HepG2 (cell line): ENCODE data around the gene HES1. TPM values are rescaled to one million over a fixed set of nuclear protein-coding genes. Genes with fewer than 3 reads are reported as not detected.

Experiments
- ARID2 ChIP-seq: sonication (generic); formaldehyde crosslinking; IDR thresholded peaks from 2 replicates; pipeline ENCODE4 v1.8.1; 2022; ENCODE audit warnings: mild to moderate bottlenecking, missing genetic modification reagents, borderline replicate concordance
- ATF1 ChIP-seq: IDR thresholded peaks from 2 replicates; pipeline ENCODE4 v1.6.1; 2016; ENCODE audit warnings: mild to moderate bottlenecking, control low read depth
- BORCS8-MEF2B ChIP-seq: sonication (generic); formaldehyde crosslinking; IDR thresholded peaks from 2 replicates; pipeline ENCODE4 v1.8.0; 2022; ENCODE audit warnings: mild to moderate bottlenecking, missing genetic modification reagents
- CBFB ChIP-seq: sonication (generic); formaldehyde crosslinking; IDR thresholded peaks from 2 replicates; pipeline ENCODE4 v1.4.0; 2020; ENCODE audit warnings: missing genetic modification reagents
- ESRRA ChIP-seq: sonication (generic); formaldehyde crosslinking; IDR thresholded peaks from 2 replicates; pipeline ENCODE4 v1.5.1; 2020; ENCODE audit warnings: mild to moderate bottlenecking, low read depth, missing genetic modification reagents
- KLF9 ChIP-seq: IDR thresholded peaks from 2 replicates; pipeline ENCODE4 v1.6.1; 2016; ENCODE audit warnings: low read depth
- NR2C2 ChIP-seq: sonication (generic); formaldehyde crosslinking; IDR thresholded peaks from 2 replicates; pipeline ENCODE4 v1.4.0; 2020; ENCODE audit warnings: missing genetic modification reagents, mild to moderate bottlenecking, moderate library complexity, borderline replicate concordance
- SIX1 ChIP-seq: sonication (generic); formaldehyde crosslinking; IDR thresholded peaks from 2 replicates; pipeline ENCODE4 v1.4.0; 2020; ENCODE audit warnings: missing genetic modification reagents, borderline replicate concordance
- SNAPC4 ChIP-seq: sonication (generic); formaldehyde crosslinking; IDR thresholded peaks from 2 replicates; pipeline ENCODE4 v1.4.0; 2020; ENCODE audit warnings: mild to moderate bottlenecking, missing genetic modification reagents
- ZKSCAN5 ChIP-seq: sonication (generic); formaldehyde crosslinking; IDR thresholded peaks from 2 replicates; pipeline ENCODE4 v1.5.1; 2020; ENCODE audit warnings: mild to moderate bottlenecking, missing genetic modification reagents
- ZNF609 ChIP-seq: sonication (generic); formaldehyde crosslinking; IDR thresholded peaks from 2 replicates; pipeline ENCODE4 v1.4.0; 2020; ENCODE audit warnings: mild to moderate bottlenecking, missing genetic modification reagents, borderline replicate concordance
- polyA plus RNA-seq, 8 experiments: library from polyadenylated mRNA; depleted of rRNA in 3 of 8; stranded (reverse) in 7 of 8; unstranded in 1 of 8; fragments of >200 nt; fragmentation: Illumina TruSeq in 4 of 8; extraction: Trizol in 4 of 8; gene quantifications; 2 replicates each; pipeline versions ENCODE4 v1.2.1 to v1.2.3, GENCODE V29; 2011 to 2016; ENCODE audit warnings: low read depth in 4 of 8, missing spikeins in 1 of 8, mixed read lengths in 1 of 8; ENCODE audit not compliant: insufficient read depth in 1 of 8
- total RNA-seq, 5 experiments: library from RNA; depleted of rRNA; stranded (reverse); fragments of >200 nt; fragmentation: Illumina TruSeq; extraction: Trizol; gene quantifications; 2 replicates each; pipeline ENCODE4 v1.2.3, GENCODE V29; 2016; ENCODE audit warnings: low read depth in 1 of 5
- TF ChIP-seq, protein P1 (sequence below): sonication (generic); formaldehyde crosslinking; IDR thresholded peaks from 2 replicates; pipeline ENCODE4 v1.4.0; 2020; ENCODE audit warnings: missing genetic modification reagents

HES1 gene
- total and polyA plus RNA-seq, 2 of the 13 experiments (the other 11 are each of a cell fraction or from before 2014, with no cell fraction given) = 15.4 to 19.8 TPM

DNA sequence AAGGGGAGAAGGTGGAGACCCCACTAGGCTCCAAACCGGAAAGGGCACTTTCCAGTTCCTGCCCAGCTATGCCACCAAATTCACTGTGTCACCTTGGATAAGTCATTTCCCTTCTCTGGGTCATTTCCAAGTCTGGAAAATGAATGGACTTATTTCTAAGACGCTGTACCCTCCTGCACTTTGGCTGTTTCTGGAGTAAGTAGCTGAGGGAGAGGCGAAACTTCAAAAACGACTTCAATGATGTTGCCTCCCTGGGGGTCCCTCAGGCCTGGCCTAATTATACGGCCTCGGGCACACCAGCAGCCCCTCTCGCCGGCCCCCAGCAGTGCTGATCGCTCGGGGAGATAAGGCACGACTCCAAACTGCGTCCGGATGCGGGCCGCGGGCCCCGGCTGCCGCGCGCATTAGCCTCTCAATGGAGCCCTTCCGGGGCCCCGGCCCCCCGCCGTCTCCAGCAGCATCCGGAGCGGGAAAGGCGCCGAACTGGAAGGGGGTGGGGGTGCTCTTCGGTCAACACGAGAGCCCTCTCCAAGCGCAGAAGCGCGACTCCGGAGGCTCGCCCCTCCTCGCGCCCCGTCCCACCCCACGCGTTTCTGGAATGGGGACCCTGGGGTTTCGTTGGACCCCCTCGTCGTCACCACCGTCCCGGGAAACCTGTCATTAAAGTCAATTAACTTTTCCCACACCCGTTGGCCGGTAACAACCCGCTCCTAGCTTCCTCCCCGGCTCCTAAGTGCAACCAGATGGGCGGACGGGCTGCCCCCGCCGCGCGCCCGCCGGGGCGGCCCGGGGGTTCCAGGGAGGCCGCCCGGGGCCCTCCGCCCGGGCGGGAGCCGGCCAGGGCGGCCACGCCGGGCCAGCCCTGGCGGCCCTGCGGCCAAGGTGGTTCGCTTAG, 4.8 kb downstream of the HES1 start (continued):
- no peak for TF ChIP-seq ZKSCAN5
- TF ChIP-seq, protein P1, sequence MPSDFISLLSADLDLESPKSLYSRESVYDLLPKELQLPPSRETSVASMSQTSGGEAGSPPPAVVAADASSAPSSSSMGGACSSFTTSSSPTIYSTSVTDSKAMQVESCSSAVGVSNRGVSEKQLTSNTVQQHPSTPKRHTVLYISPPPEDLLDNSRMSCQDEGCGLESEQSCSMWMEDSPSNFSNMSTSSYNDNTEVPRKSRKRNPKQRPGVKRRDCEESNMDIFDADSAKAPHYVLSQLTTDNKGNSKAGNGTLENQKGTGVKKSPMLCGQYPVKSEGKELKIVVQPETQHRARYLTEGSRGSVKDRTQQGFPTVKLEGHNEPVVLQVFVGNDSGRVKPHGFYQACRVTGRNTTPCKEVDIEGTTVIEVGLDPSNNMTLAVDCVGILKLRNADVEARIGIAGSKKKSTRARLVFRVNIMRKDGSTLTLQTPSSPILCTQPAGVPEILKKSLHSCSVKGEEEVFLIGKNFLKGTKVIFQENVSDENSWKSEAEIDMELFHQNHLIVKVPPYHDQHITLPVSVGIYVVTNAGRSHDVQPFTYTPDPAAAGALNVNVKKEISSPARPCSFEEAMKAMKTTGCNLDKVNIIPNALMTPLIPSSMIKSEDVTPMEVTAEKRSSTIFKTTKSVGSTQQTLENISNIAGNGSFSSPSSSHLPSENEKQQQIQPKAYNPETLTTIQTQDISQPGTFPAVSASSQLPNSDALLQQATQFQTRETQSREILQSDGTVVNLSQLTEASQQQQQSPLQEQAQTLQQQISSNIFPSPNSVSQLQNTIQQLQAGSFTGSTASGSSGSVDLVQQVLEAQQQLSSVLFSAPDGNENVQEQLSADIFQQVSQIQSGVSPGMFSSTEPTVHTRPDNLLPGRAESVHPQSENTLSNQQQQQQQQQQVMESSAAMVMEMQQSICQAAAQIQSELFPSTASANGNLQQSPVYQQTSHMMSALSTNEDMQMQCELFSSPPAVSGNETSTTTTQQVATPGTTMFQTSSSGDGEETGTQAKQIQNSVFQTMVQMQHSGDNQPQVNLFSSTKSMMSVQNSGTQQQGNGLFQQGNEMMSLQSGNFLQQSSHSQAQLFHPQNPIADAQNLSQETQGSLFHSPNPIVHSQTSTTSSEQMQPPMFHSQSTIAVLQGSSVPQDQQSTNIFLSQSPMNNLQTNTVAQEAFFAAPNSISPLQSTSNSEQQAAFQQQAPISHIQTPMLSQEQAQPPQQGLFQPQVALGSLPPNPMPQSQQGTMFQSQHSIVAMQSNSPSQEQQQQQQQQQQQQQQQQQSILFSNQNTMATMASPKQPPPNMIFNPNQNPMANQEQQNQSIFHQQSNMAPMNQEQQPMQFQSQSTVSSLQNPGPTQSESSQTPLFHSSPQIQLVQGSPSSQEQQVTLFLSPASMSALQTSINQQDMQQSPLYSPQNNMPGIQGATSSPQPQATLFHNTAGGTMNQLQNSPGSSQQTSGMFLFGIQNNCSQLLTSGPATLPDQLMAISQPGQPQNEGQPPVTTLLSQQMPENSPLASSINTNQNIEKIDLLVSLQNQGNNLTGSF = no peak
- TF ChIP-seq SNAPC4 (CRISPR knock-in tag) = no peak
- no peak for TF ChIP-seq ATF1 (CRISPR knock-in tag)
- peak; percentile 46; the same call in 1 of the 2 replicates for TF ChIP-seq NR2C2
- TF ChIP-seq ESRRA (CRISPR knock-in tag) = no peak
- no peak for TF ChIP-seq ARID2 (CRISPR knock-in tag)
- TF ChIP-seq KLF9 (CRISPR knock-in tag) = no peak
- TF ChIP-seq BORCS8-MEF2B (CRISPR knock-in tag) = no peak
- no peak; the same call in 1 of the 2 replicates for TF ChIP-seq ZNF609 (CRISPR knock-in tag)
- no peak for TF ChIP-seq CBFB (CRISPR knock-in tag)
- TF ChIP-seq SIX1 (CRISPR knock-in tag) = no peak
